T-helper 9 cell (primary cell): ENCODE measurements around the gene MEF2D.

Experiments used
- DNase-seq: peaks from one replicate; pipeline ENCODE4 v3.0.0-alpha.2; 2020

Gene MEF2D

DNA sequence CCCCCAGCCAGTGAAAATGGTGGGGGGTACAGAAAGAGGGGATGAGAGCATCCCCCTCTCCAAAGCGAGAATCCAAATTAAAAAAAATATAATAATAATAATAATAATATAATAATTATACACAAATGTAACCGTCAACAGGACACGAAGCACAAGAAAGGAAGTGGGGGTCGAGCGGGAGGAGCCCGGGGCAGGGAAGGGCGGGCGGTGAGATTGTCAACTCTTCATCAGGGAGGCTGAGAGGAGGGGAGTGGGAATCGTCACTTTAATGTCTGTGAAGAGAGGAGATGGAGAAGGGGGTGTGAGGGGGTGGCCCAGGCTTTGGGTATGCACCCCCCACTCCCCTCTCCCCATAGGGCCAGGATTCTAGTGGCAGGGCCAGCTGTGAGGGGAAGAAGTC is 33.2 kb downstream of the MEF2D start:
- DNase-seq: no peak

DNA sequence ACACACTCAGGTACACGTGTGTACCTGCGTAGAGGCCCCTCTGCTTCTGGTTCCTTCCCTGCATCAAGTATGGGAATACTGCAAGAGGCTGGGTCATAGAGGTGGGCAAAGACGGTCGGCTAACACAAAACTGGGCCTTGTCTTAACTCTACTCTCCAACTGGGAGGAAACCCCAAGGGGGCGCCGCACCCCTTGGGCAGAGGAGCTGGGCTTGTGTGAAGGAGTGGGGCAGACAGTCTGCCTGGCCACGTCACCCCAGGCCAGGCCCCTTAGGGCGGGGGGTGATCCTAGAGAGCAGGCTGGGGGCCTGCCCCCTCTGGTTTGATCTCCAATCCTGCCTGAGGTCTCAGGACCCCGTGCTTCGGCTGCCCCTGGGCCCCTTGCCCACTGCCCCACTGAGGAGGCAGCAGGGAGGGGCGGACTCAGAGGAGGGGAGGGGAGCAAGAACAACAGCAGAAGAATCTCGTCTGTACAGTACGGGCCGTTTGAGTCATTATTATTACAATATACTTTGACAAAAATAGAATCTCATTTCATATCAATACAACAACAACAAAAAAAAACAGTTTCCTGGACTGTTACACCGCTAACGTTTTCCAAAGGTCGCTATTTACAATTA is 34.7 kb downstream of the MEF2D start:
- no peak for DNase-seq

DNA sequence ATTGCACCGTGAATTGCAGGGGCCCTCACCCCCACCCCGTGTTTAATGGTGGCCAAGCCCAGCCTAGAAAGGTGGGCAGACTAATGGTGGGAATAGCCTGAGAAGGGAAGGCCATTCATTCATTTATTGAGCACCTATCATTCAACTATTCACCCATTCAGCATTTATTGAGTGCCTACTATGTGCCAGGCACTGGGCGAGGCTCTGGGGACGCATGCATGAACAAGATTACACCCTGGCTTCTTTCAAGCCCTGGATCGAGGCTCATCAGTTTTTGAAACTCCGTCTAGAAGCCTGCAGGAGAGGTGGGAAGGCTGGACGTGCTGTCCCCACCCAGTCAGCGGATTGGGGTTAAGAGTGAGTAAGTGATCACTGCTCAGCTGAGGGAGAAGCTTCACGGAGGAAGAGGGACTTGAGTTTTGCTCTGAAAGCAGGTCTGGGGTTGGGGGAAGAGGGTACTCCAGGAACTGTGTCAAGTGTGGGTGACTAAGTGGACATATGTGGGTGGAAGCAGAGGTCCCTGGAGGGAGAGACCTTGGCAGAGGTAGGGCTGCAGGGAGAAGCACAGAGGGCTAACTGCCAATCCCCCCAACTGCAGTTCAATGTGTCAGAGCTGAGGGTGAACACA is 35.6 kb downstream of the MEF2D start:
- no peak for DNase-seq

DNA sequence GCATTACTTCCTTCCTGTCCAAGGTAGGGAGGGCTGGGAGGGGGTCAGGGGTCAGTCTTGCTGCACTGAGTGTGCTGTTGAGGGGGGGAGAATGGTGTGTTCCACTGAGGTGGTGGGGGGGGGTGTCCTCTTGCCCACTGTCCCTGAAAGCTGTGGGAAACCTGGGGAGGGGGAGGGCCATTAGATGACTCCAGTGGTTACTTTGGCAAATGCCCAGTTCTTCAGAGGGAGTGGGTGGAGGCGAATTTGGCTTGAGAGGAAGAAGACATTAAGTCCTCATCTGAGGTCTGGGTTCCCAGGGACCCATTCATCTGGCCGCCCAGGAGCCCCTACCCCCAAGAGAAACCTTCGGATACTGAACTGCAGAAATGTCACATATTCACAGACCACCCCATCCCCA is 36.2 kb downstream of the MEF2D start:
- DNase-seq: no peak

DNA sequence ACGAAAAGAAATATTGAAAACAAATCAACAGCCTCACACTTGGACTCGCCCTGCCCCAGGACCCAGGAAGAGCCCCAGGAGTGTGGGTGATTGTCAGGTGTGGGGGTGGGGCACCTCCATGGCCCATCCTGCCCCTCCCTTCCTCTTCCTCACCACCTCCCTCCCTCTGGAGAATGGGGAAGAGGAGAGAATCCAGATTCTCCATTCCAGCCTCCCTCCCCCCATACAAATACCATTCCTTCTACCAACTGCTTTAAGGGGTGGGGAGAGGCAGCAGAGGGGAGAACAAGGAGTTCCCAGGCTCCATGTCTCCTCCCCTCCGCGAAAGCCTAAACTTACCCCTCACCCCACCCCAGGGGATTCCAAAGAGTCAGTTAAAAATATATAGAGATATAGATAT is 36.7 kb downstream of the MEF2D start:
- no peak for DNase-seq

DNA sequence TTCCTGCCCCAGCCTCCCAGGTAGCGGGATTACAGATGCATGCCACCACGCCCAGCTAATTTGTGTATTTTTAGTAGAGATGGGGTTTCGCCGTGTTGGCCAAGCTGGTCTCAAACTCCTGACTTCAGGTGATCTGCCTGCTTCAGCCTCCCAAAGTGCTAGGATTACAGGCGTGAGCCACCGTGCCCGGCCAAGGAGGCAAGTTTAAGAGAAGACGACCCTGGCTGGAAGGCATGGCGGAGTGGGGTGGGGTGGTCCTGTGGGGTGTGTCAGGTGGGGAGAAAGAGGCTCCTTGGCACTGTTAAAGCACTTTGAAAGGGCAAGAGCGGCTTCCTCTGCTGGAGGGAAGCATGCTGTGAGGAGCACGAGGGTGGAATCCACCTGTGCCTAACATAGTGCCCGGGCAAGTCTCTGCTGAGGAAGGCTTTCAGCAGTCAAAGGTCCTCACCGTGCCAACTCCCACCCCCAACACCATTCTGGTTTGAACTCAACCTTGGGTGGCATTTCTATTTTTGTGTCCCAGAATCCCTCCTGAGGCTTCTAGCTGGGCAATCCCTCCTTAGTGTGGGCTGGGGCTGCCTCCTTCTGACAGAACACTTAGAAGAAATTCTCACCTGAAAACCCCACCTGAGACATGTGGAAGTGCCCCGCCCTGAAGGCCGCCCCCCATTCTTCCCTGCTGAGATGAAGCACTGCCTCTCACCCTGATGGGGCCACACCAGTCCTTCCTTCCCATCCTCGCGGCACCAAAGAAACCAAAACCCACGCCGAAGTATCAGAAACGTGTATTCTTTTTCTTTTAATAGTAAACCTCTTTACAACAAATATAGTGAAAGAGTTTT is 37.4 kb downstream of the MEF2D start:
- DNase-seq: no peak

DNA sequence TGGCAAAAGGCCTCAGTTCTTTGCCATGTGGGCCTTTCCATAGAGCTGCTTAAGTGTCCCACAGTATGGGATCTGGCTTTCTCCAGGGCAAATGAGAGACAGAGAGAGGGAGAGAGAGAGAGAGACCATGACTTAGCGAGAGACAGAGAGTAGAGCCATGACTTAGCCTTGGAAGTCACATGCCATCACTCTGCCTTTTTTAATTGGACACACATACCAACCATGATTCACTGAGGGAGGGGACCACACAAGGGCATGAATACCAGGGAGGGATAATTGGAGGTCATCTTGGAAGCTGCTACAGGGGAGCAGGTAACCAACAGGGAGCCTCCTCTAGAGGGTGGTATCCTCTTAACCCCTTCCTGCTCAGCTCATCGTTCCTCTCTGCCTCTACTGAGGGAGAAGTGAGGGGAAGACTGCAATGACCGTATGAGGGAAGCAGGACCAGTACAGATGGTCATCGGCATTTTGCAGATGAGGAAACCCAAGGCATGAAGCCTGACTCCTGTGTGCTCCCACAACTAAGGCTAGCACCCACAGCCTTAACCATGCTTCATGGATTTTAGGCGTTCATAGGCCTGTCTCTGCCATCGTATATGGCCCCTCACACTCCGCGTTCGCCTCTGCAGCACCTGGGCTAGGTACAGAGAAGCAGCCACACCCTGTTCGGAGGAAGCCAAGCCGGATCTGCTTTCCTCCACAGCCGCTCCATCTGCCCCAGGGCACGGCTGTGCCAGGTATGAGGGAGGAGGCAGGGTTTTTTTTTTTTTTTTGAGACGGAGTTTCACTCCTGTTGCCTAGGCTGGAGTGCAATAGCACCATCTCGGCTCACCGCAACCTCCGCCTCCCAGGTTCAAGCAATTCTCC is 38.6 kb downstream of the MEF2D start:
- no peak for DNase-seq

DNA sequence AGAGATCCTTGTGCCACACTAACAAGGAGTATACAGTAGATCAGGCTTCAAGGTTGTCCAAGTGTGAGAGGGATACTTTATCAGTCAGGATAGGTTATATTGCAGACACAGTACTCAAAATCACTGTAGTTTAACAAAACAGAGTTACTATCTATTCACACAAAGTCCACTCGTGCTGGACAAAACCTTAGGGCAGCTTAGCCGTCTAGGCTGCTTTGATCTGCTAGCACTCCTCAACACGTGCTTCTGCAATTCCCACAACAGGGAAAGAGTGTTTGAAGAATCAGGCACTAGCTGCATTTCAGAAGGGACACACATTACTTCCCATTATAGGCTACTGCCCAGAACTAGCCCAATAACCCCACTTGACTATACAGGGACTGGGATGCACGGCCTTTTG is 39.5 kb downstream of the MEF2D start:
- DNase-seq: no peak

DNA sequence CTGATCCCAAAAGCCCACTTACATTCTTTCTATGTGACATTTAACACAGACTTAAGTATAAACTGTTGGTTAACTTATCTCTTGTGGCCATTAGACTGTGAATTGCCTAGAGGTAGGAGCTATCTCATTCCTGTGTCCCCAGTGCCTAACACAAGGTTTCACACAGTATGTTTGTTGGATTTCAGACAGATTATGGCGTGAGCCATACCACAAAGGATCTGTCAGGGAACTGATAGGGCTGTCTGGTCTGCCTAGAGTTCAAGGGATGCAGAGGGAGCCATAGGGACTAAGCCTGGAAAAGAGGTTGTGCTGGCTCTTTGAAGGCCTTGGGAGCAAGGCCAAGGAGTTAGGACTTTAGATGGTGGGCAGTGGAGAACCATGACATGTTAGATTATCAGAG is 40.0 kb downstream of the MEF2D start:
- no peak for DNase-seq

DNA sequence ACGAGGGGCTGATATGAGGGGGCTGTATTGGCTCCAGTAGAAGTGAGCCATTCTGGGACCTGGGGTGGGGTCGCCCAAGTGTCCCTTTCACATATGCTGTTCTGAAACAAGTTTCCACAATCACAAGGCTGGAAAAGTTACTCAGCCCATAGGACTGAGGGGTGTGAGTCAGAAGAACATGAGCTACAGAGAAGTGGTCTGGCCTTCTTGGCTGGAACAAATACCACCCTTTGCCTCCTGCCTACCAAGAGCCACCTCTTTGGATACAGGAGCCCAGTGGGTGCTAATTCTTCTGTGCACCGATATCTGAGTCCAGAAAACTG is 42.4 kb downstream of the MEF2D start:
- no peak for DNase-seq

DNA sequence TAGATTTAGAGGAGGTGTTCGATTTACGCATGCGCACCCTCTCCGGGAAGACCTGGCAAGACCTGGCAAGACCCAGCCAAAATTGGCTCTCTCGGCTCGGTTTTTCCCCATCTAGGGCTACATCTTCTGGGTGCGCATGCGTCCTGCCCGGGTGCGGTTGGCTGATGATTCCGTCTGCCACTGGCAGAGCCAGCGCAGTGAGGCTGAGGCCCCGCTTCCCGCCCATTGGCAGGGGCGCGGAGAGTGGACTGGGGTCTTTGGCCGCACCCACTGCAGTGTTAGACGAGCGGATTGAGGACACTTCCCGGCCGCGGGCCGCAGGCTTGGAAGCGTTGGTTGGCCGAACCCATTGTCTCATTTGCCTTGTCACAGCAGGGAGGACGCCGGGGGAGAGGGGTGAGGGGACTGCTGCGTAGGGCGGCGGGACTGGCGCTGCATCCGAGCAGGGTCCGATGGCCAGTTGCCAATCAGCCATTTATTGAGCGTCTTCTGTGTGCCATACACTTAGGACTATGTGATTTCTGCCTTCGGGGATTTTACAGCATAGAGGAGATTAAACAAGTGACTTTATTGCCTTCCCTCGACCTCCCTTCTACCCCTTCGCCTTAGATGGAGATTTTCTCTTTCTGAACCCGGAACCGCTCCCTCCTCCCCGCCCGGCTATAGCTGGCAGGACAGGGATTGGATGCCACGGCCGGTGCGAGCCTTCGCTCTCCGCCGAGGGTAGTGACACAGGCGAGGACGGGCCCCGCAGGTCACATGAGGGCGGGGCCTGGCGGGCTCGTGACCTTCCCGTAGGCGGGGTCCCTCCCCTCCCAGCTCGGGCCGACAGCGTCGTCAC is 43.7 kb downstream of the MEF2D start:
- DNase-seq: peak; percentile 96

DNA sequence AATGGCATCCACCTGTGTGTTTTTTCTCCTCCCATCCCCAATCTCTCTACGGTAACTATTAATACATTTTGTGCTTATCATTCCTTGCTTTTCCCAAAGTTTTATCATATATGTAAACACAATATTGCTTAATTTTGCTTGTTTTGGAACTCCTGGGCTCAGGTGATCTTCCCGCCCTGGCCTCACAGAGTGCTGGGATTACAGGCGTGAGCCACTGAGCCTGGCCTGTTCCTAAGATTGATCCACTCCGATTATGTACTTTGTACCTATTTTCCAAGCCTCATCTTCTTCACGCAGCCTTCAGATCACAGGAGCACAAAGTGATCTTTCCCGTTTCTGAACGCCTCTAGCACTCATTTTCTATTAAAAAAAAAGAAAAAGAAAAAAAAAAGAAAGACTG is 45.2 kb downstream of the MEF2D start:
- DNase-seq: no peak

DNA sequence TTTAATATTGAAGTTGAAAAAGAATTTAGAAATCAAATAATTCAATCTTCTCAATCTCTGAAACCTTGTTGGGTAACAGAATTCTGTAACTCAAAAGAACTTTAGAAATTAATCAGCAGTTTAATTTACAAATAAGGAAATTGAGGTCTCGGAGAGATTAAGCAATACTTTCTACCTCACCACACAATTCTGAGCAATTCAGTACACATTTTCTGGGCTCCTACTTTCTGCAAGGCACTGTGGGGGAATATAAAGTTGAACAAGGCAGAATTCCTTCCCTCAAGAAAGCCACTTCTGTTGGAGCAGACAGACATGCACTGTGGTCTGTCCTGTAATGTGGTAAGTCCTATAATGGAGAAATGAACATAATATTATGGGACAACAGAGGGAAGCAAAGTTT is 47.7 kb downstream of the MEF2D start:
- no peak for DNase-seq

DNA sequence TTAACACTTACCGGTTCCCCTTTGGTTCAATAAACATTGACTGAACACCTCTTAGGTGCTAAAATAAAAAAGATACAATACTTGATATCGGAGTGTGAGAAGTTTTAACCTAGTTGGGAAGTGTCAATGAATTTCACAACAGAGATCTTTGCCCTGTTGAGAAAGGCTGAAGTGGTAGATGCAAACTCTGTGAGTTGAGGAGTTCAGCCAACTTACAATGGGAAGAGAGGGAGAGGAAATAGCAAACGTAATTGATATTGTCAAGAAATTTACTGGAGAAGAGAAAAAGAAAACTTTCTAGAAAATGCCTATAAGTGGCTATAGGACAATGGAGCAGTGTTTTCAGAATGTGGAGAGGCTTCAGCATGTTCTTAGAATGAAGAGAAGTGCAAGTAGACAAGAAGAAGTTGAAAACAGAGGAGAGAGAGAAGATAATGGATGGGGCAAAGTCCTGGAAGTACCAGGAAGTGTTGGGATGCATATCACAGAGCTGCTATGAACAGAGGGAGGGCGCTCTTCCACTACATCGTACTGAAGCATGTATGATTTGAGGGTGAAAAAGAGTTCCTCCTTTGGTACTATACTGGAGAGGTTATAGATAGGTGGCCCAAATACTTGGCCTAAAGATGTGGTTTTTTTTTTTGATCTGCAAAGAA is 48.9 kb downstream of the MEF2D start:
- no peak for DNase-seq

DNA sequence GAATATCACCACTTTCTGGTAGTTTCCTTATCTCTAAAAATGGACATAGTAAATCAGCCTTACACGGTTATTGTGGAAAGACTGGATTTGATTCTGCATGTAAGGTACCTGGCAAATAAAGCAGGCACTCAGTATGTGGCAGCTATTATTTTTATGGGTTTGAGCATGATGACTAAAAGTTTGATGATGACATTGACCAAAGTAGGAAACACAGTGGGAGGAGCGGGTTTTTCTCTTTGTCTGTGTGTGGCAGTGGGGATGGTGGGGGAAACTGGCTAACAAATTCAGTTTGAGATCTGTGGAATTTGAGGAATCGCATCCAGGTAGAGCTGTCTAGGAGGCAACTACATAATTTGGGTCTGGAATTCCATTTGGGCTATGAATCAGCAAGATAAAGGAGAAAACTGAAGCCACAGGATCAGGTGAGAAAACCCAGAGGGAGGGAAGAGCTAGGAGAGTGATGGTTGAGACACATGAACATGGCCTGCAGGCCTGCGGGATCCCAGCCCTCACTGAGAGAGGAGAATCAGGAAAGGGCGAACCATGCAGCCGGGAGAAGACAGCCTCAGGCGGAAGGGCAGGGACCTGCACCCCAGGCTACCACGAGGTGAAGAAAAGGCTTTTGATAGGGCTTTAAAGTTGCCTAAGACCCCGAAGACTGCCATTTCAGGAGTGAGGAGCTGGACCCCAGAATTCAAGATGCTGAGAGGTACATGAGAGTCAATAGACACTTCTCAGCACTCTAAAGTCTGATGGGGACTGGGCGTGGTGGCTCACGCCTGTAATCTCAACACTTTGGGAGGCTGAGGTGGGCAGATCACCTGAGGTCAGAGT is 52.2 kb downstream of the MEF2D start:
- no peak for DNase-seq

DNA sequence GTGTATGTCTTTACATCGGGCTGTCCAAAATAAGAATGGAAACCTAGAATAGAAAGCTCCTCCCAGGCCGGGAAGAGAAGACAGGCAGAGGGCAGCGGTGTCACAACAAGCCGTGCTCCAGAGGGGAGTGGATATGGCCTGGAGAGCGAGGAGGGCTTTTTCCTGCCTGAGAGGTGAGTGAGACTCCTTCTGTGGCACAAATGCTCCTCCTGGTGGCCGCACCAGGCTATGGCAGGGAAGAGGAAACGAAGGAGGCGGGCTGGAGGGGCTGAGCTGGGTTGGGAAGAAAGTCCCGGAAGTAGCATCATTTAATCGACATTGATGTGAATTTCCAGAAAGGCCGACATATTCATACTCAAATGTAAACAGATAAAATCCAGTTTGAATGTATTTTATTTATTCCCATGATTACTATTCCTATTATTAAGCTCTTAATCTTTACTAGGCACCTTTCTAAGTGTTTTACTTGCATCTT is 54.7 kb downstream of the MEF2D start:
- DNase-seq: peak; percentile 72

DNA sequence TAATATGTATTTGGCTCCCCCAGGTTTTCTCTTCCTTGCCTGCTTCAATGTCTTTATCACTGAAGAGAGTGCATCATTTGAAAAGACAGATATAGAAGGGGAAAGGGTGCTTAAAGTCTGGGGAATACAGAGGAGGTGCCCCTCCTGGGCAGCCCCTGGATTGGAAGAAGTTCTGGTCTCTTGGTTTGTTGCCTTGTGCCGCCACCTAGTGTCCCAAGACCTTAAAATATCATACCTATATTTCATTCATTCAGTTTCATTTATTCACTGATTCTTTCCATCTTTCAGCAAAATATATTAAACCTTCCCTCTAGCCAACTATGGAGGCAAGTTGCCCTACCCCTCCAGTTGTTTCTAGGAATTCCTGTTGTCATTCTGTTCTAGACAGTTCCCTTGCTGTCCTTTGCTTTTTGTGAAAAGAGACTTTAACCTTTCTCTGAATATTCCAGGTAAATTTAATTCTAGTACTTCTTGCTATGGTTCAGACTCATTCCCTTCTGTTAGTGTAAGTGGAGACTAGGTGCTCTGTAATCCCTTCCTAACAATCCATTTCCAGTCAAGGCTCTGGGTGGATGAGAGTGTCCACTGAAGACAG is 56.1 kb downstream of the MEF2D start:
- no peak for DNase-seq

DNA sequence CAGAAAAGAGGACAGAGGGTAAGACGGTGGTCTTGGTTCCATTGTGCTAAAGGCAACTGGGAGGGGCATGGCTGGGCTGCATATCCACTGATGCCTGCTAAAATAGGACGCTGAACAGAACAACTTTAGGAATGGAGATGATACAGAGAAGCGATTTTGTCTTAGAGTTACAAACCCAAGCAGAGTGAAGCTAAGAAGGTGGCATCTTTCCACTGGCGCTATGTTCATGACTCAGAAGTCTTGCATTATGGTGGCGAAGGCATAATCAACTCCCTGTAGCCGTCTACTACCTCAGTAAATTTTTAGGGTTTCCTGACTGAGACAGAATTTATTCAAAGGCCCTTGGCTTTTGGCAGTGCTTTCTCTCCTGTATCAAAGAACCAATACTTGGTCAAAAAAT is 57.3 kb downstream of the MEF2D start:
- DNase-seq: no peak

DNA sequence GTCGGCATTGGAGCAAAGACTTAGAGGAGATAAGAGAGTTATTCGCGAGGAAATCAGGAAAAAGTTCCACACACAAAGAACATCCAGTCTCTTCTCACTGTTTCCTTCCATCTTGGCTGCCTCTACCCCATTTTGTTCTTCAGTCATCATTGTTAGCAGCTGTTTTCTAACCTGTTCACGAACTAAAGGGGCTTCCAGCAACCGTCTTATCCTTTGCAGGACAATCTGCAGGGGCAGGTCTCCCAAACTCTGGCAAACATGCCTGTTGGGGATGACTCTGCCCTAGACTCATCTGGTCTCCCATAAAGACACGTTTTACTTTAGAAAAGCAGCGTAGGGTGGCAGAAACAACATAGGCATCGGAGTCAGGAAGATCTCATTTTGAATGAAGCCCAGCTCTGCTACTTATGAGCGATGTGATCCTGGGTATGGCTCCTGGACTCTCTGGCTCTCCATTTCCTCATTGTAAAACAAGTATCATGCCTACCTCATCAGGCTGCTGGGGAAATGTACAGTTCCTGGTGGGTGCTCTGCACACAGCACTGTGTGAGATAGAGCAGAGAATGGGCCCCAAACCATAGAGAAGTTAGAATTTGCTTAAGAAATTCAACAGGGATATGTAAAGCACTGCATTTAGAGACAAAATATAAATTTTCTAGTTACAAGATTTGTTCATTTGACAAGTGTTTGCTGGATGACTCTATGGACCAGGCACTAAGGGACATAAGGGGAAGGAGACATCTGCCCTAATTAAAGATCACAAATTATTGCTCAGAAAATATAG is 59.7 kb downstream of the MEF2D start:
- DNase-seq: no peak

DNA sequence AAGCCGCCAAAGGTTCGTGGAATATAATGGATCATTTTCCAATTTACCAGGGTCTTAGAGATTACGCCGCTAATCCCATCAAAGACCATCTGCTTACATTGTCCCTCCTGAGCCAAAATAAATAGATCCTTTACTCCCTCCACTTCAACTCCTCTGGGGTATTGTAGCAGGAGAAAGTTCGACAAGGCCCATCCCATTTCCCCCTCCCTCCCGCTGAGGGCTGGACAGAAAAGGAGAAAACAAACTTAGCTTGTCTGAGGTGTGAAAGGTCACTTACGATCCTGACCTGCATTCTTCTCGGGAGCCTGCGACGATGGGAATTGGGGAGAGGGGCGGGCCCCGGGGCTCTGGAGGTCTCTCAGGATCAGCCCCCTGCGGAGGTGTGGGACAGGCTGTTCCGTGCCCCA is 60.8 kb downstream of the MEF2D start:
- no peak for DNase-seq
